ENCODE data around the gene SPINK1. TPM values are rescaled to one million over a fixed set of nuclear protein-coding genes. Genes with fewer than 3 reads are reported as not detected.

Gene SPINK1
- total and polyA plus RNA-seq, 2 experiments from 2014 or later = 0.82 TPM; not detected in 1

DNA sequence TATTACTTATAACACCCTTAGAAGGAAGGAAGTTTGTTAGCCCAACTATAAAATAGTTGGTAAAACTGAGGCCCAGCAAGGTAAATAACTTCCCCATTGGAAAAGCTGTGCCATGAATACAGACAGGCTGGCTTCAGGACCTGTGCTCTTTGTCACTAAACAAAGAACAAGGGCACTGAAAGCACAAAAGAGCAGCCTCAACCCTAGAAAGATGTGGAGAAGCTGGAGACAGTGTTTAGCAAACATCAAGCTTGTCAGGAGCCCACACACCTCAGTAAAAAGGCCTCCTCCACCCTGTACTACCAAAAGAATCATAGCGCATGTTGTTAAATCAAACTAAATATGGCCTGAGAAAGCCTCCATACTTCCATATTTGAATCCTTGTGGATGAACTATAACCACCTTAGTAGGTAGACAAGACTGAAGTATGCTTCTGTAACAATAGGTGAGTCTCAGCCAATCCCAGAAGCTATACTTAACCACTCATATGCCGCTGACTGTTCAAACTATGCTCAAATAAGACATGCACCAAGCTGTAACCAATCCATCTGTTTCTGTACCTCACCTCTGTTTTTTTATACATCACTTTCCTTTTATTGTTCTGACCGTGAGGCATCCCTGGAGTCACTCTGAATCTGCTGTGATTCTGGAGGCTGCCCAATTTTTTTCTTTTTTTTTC lies 28.6 kb upstream of the SPINK1 start:
- H3K4me1 Mint-ChIP-seq = peaks cover 73% of the 10 kb centered on the region
- Histone ChIP-seq H3K27ac (ENCODE audit: low read depth) (peak overlapping the region; percentile 92), H4K20me1 (replicated peaks; ENCODE audit: insufficient read depth) (no peaks in the 10 kb centered on the region), H3K4me2 (peak overlapping the region; percentile 49), H3K36me3 (ENCODE audit: insufficient read depth) (no peaks in the 10 kb centered on the region; the same call in 1 of the 2 replicates), H3K4me3 (no peak overlapping the region), H3K27me3 (ENCODE audit: insufficient read depth) (no peaks in the 10 kb centered on the region), H3F3A (replicated peaks; ENCODE audit: low read depth) (peaks cover 30% of the 10 kb centered on the region; the same call in 1 of the 2 replicates), H3K9me2 (ENCODE audit: insufficient read depth) (no peaks in the 10 kb centered on the region), H3K4me1 (ENCODE audit: insufficient read depth) (peaks cover 70% of the 10 kb centered on the region), H2AFZ (no peak overlapping the region), H3K79me2 (replicated peaks; ENCODE audit: insufficient read depth) (peaks cover 13% of the 10 kb centered on the region)
- H3K4me3 Mint-ChIP-seq = no peak overlapping the region
- ATAC-seq = peak; percentile 28
- peaks cover 35% of the 10 kb centered on the region; the same call in 2 of the 3 replicates for H3K36me3 Mint-ChIP-seq (ENCODE audit: low read depth)
- TF ChIP-seq POLR2AphosphoS5 (IDR thresholded peaks at IDR 0.05; ENCODE audit: low read depth) = peak; percentile 75
- TF ChIP-seq JUNB (IDR thresholded peaks at IDR 0.05; ENCODE audit: unreplicated experiment) = no peak
- DNase-seq (ENCODE audit: low spot score) = peak; percentile 37
- peak overlapping the region; percentile 80 for H3K27ac Mint-ChIP-seq
- H3K9me3 Mint-ChIP-seq = no peaks in the 10 kb centered on the region
- H3K27me3 Mint-ChIP-seq (ENCODE audit: insufficient read depth, low read depth, poor library complexity) = peaks cover 3% of the 10 kb centered on the region

DNA sequence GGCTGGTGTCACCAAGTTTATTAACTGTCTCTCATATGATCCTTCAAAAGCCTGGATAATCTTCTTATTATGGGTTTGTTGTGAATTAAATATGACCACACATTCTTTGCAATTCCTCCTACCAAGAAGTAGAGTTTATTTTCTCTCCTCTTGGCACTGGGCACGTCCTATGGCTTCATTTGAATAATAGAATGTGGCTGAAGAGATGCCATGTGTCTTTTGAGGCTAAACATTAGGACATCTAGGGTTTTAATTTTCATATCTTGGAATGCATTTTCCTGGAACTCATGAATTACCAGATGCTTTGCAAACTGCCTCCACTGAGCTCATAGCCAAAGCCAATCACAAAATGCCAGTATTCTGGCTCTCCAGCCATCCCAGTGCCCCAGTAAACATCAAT lies 27.1 kb upstream of the SPINK1 start:
- H3K27me3 Mint-ChIP-seq (ENCODE audit: insufficient read depth, low read depth, poor library complexity) = no peaks in the 10 kb centered on the region

DNA sequence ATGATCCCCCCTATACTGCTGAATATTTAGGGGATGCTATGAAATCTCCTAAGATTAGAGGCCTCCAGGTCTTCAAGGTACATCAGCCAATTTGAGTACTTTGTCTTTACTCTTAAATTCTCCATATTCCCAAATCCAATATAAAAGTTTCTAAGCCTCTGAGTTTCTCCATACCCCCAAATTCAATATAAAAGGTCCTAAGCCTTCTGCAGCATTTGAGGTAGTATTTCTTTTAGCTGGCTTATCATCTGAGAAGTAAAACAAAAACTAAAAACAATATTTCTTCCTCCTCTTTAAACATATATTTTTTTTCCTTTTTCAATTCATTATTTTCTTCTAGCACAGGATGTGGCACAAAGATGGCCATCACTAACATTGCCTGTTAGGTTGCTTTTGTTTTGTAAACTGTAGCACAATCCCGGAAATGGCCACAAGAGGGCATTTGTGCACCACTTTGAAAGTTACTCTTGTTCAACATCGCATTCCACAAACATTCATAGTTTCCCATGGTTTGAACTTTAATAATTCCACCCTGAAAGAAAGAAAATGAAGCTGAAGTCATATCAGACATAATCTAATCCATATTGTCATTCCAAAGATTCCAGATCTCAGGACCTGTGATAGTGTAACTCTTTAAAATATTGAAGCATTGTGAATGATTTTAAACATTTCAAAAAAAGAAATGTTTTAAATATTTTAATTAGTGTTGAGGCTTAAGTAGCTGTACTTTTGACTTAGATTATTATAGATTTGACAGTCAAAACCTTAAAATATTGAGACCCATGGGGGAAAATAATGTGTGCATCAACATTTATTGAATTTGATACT lies 26.0 kb upstream of the SPINK1 start:
- Mint-ChIP-seq H3K9me3 (no peaks in the 10 kb centered on the region), H3K4me1 (peaks cover 55% of the 10 kb centered on the region), H3K27me3 (ENCODE audit: insufficient read depth, low read depth, poor library complexity) (peaks cover 2% of the 10 kb centered on the region), H3K27ac (no peak overlapping the region), H3K36me3 (ENCODE audit: low read depth) (peaks cover 13% of the 10 kb centered on the region; the same call in 2 of the 3 replicates), H3K4me3 (no peak overlapping the region)
- Histone ChIP-seq H3K27ac (ENCODE audit: low read depth) (peak overlapping the region; percentile 92), H3F3A (replicated peaks; ENCODE audit: low read depth) (peaks cover 19% of the 10 kb centered on the region; the same call in 1 of the 2 replicates), H3K9me2 (ENCODE audit: insufficient read depth) (peaks cover 3% of the 10 kb centered on the region; the same call in 1 of the 2 replicates), H3K79me2 (replicated peaks; ENCODE audit: insufficient read depth) (no peaks in the 10 kb centered on the region), H3K4me3 (no peak overlapping the region), H3K36me3 (ENCODE audit: insufficient read depth) (no peaks in the 10 kb centered on the region; the same call in 1 of the 2 replicates), H3K4me1 (ENCODE audit: insufficient read depth) (peaks cover 47% of the 10 kb centered on the region), H4K20me1 (replicated peaks; ENCODE audit: insufficient read depth) (no peaks in the 10 kb centered on the region), H3K4me2 (no peak overlapping the region), H2AFZ (no peak overlapping the region), H3K27me3 (ENCODE audit: insufficient read depth) (no peaks in the 10 kb centered on the region)
- ATAC-seq (peak; percentile 6), DNase-seq (ENCODE audit: low spot score) (peak; percentile 84)
- no peak for TF ChIP-seq STAT1 (IDR thresholded peaks at IDR 0.05; ENCODE audit: unreplicated experiment)
- TF ChIP-seq EZH2phosphoT487 (IDR thresholded peaks at IDR 0.05; ENCODE audit: unreplicated experiment) = no peak
- TF ChIP-seq POLR2AphosphoS5 (IDR thresholded peaks at IDR 0.05; ENCODE audit: low read depth) = peak; percentile 25; the same call in 1 of the 2 replicates
- TF ChIP-seq, protein P1, sequence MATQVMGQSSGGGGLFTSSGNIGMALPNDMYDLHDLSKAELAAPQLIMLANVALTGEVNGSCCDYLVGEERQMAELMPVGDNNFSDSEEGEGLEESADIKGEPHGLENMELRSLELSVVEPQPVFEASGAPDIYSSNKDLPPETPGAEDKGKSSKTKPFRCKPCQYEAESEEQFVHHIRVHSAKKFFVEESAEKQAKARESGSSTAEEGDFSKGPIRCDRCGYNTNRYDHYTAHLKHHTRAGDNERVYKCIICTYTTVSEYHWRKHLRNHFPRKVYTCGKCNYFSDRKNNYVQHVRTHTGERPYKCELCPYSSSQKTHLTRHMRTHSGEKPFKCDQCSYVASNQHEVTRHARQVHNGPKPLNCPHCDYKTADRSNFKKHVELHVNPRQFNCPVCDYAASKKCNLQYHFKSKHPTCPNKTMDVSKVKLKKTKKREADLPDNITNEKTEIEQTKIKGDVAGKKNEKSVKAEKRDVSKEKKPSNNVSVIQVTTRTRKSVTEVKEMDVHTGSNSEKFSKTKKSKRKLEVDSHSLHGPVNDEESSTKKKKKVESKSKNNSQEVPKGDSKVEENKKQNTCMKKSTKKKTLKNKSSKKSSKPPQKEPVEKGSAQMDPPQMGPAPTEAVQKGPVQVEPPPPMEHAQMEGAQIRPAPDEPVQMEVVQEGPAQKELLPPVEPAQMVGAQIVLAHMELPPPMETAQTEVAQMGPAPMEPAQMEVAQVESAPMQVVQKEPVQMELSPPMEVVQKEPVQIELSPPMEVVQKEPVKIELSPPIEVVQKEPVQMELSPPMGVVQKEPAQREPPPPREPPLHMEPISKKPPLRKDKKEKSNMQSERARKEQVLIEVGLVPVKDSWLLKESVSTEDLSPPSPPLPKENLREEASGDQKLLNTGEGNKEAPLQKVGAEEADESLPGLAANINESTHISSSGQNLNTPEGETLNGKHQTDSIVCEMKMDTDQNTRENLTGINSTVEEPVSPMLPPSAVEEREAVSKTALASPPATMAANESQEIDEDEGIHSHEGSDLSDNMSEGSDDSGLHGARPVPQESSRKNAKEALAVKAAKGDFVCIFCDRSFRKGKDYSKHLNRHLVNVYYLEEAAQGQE (IDR thresholded peaks at IDR 0.05; ENCODE audit: unreplicated experiment) = no peak
- TF ChIP-seq, protein P2, sequence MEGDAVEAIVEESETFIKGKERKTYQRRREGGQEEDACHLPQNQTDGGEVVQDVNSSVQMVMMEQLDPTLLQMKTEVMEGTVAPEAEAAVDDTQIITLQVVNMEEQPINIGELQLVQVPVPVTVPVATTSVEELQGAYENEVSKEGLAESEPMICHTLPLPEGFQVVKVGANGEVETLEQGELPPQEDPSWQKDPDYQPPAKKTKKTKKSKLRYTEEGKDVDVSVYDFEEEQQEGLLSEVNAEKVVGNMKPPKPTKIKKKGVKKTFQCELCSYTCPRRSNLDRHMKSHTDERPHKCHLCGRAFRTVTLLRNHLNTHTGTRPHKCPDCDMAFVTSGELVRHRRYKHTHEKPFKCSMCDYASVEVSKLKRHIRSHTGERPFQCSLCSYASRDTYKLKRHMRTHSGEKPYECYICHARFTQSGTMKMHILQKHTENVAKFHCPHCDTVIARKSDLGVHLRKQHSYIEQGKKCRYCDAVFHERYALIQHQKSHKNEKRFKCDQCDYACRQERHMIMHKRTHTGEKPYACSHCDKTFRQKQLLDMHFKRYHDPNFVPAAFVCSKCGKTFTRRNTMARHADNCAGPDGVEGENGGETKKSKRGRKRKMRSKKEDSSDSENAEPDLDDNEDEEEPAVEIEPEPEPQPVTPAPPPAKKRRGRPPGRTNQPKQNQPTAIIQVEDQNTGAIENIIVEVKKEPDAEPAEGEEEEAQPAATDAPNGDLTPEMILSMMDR (conservative IDR thresholded peaks at IDR 0.05; ENCODE audit: low read depth in 2 of 2) = peak; percentile 89 to 92

More for the DNA sequence above, 27.1 kb upstream of the SPINK1 start:
- peak overlapping the region; percentile 92 for H3K27ac ChIP-seq (ENCODE audit: low read depth)
- no peaks in the 10 kb centered on the region for H4K20me1 ChIP-seq (replicated peaks; ENCODE audit: insufficient read depth)
- peaks cover 2% of the 10 kb centered on the region for H3K79me2 ChIP-seq (replicated peaks; ENCODE audit: insufficient read depth)
- ATAC-seq (no peak), DNase-seq (ENCODE audit: low spot score) (no peak)
- no peaks in the 10 kb centered on the region; the same call in 1 of the 2 replicates for H3K36me3 ChIP-seq (ENCODE audit: insufficient read depth)
- no peak overlapping the region for H3K4me3 ChIP-seq
- H3K4me1 Mint-ChIP-seq = peaks cover 62% of the 10 kb centered on the region
- no peaks in the 10 kb centered on the region for H3K27me3 ChIP-seq (ENCODE audit: insufficient read depth)
- no peaks in the 10 kb centered on the region for H3K9me3 Mint-ChIP-seq
- TF ChIP-seq POLR2AphosphoS5 (IDR thresholded peaks at IDR 0.05; ENCODE audit: low read depth) = peak; percentile 55
- TF ChIP-seq, protein P2 (conservative IDR thresholded peaks at IDR 0.05; ENCODE audit: low read depth in 2 of 2) = no peak
- no peak overlapping the region for H3K4me2 ChIP-seq
- H3K27ac Mint-ChIP-seq = no peak overlapping the region
- H3F3A ChIP-seq (replicated peaks; ENCODE audit: low read depth) = peaks cover 22% of the 10 kb centered on the region; the same call in 1 of the 2 replicates
- peaks cover 56% of the 10 kb centered on the region for H3K4me1 ChIP-seq (ENCODE audit: insufficient read depth)
- no peak overlapping the region for H2AFZ ChIP-seq
- no peaks in the 10 kb centered on the region for H3K9me2 ChIP-seq (ENCODE audit: insufficient read depth)
- no peak overlapping the region for H3K4me3 Mint-ChIP-seq
- peaks cover 21% of the 10 kb centered on the region; the same call in 2 of the 3 replicates for H3K36me3 Mint-ChIP-seq (ENCODE audit: low read depth)

All from GM23338 (cell line).